ENCODE data around the gene MDC1. TPM values are rescaled to one million over a fixed set of nuclear protein-coding genes. Genes with fewer than 3 reads are reported as not detected.

Gene MDC1
- total RNA-seq, 1 donor from 2014 or later = 24.5 TPM

DNA sequence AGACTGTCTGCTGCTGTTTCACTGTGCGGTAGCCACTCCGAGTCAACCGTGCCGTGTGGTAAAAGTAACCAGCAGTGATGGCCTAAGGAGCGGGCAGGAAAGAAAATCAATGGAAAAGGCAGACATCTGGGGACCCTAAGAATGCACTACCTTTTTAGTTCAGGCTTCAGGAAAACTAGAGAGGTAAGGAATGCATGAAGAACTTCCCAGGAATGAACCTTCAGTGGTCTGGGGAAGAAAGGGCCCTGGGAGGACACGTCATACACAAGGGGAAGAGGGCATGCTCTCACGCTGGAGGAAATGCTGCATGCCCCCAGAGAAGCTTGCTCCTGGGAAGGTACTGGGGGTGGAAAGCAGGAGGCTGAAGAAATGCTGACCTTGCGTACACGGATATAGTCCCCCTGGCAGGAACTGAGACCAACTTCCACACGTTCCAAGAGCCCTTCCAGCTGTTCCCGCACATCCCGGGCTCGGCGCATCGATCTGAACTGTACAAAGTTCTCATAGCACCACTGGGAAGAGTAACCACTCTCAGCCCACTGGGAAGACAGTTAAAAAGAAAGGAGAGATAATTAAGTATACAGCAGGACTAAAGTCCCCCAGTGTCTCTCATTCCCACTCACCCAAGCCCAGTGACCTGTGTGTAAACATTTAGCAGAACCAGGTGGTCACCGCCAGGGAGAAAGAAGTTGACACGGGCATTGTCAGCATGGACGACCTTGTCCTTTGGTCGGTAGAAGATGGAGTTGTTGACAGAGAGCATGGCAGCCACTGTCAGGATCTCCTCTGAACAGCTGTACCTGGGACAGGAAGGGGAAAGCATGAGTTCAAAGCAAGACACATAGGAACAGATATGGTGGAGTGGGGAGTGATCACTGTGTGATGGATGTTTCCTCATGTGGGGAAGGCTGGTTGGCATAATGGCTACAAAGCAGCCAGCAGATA is 62.0 kb downstream of the MDC1 start:
- Histone ChIP-seq H3K27me3 (ENCODE audit: low read depth) (no peaks in the 10 kb centered on the region), H3K9me3 (no peaks in the 10 kb centered on the region), H3K36me3 (peaks cover 94% of the 10 kb centered on the region), H3K27ac (no peak overlapping the region), H3K4me3 (no peak overlapping the region), H3K4me1 (no peaks in the 10 kb centered on the region)
- intact Hi-C loops (cut with DNase I) = no loop called here
- no peak for DNase-seq
- no peak for ATAC-seq
- TF ChIP-seq, protein P1, sequence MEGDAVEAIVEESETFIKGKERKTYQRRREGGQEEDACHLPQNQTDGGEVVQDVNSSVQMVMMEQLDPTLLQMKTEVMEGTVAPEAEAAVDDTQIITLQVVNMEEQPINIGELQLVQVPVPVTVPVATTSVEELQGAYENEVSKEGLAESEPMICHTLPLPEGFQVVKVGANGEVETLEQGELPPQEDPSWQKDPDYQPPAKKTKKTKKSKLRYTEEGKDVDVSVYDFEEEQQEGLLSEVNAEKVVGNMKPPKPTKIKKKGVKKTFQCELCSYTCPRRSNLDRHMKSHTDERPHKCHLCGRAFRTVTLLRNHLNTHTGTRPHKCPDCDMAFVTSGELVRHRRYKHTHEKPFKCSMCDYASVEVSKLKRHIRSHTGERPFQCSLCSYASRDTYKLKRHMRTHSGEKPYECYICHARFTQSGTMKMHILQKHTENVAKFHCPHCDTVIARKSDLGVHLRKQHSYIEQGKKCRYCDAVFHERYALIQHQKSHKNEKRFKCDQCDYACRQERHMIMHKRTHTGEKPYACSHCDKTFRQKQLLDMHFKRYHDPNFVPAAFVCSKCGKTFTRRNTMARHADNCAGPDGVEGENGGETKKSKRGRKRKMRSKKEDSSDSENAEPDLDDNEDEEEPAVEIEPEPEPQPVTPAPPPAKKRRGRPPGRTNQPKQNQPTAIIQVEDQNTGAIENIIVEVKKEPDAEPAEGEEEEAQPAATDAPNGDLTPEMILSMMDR (IDR thresholded peaks at IDR 0.05) = no peak

DNA sequence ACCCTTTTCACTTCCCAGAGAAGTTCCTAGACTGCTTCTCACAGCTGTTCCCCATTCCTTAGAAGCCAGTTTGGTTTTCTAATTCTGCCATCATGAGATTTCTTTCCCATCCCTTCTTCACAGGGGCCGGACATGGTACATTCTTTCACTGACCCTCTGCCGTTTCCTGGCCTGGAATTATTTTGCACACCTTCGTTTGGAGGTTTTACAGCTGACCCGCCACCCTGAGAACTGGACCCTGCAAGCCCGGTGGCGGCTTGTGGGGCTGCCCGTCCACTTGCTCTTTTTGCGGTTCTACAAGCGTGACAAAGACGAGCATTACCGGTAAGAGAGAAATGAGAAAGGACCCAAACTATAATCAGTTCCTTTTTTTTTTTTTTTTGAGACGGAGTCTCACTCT is 65.9 kb downstream of the MDC1 start:
- Histone ChIP-seq H3K27ac (no peak overlapping the region), H3K9me3 (no peaks in the 10 kb centered on the region), H3K36me3 (peaks cover 54% of the 10 kb centered on the region), H3K4me1 (peaks cover 14% of the 10 kb centered on the region), H3K27me3 (ENCODE audit: low read depth) (no peaks in the 10 kb centered on the region), H3K4me3 (no peak overlapping the region)
- ATAC-seq = no peak
- DNase-seq = no peak
- TF ChIP-seq, protein P1 (IDR thresholded peaks at IDR 0.05) = no peak
- intact Hi-C loops (cut with DNase I) = no loop called here

Other genes with a start within 250 kb of the MDC1 start
- gene HLA-E, start 227.8 kb downstream of the MDC1 start, total RNA-seq = 1,079 TPM
- gene GNL1, start 160.8 kb downstream of the MDC1 start, total RNA-seq = 54.9 TPM
- 7.5 TPM for gene PRR3, start 160.0 kb downstream of the MDC1 start, total RNA-seq
- gene ABCF1, start 145.8 kb downstream of the MDC1 start, total RNA-seq = 40.0 TPM
- gene PPP1R10, start 100.0 kb downstream of the MDC1 start, total RNA-seq = 68.8 TPM
- 55.0 TPM for gene MRPS18B, start 99.4 kb downstream of the MDC1 start, total RNA-seq
- 8.9 TPM for gene ATAT1, start 90.4 kb downstream of the MDC1 start, total RNA-seq
- 19.9 TPM for gene C6orf136, start 70.1 kb downstream of the MDC1 start, total RNA-seq
- gene DHX16, start 44.3 kb downstream of the MDC1 start, total RNA-seq = 28.4 TPM
- gene PPP1R18, start 30.6 kb downstream of the MDC1 start, total RNA-seq = 78.5 TPM
- gene NRM, start 26.3 kb downstream of the MDC1 start, total RNA-seq = 10.0 TPM
- 292 TPM for gene TUBB, start 3.1 kb upstream of the MDC1 start, total RNA-seq
- 151 TPM for gene FLOT1, start 25.4 kb upstream of the MDC1 start, total RNA-seq
- 18.0 TPM for gene IER3, start 27.3 kb upstream of the MDC1 start, total RNA-seq
- 80.9 TPM for gene DDR1, start 167.2 kb upstream of the MDC1 start, total RNA-seq
- gene GTF2H4, start 190.9 kb upstream of the MDC1 start, total RNA-seq = 37.1 TPM
- gene VARS2, start 197.0 kb upstream of the MDC1 start, total RNA-seq = 33.0 TPM
- gene SFTA2, start 214.9 kb upstream of the MDC1 start, total RNA-seq = 351 TPM
- gene MUCL3, start 223.7 kb upstream of the MDC1 start, total RNA-seq = 5.3 TPM

All from lower lobe of right lung (tissue), 2 donors.